ENCODE measurements around the gene SAP25. TPM values are rescaled to one million over a fixed set of nuclear protein-coding genes. Genes with fewer than 3 reads are reported as not detected.

The SAP25 gene
- total and polyA plus RNA-seq, 2 of the 4 experiments (the other 2 are of a cell fraction) = 1.8 TPM; not detected in 1

DNA sequence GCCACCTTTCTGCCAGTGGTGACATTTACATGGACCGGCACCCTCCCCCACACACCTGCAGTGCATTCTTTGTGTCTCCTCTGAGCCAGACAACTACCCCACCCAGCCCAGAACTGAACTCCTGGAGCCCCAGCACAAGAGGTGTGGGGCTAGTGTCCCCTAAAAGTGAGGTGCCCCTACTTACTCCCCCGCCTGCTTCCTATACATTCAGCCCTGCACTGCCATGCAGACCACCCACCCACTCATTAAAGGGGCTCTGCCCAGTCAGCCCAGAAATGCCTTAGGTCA, 1.9 kb downstream of the SAP25 start:
- DNase-seq (no peak), ATAC-seq (ENCODE audit: low read depth) (no peak)
- intact Hi-C loops (cut with micrococcal nuclease) (no loop called here), dilution Hi-C loops (cut with HindIII; ENCODE audit: low sequenced_read_pairs, unreplicated experiment) (no loop called here), in situ Hi-C loops (cut with MboI; ENCODE audit: low sequenced_read_pairs) (no loop called here)
- Histone ChIP-seq H3K18ac (ENCODE audit: low read depth, low read length) (no peak overlapping the region), H3K4me1 (ENCODE audit: control insufficient read depth, insufficient read depth, low read length) (peaks cover 2% of the 10 kb centered on the region; the same call in 1 of the 2 replicates), H3K27ac (ENCODE audit: insufficient read depth, low read length) (no peak overlapping the region), H3K4me2 (ENCODE audit: low read depth, low read length) (no peak overlapping the region), H3K23ac (ENCODE audit: low read depth, low read length) (no peak overlapping the region), H3K27me3 (ENCODE audit: control insufficient read depth, insufficient read depth, low read length) (peaks cover 3% of the 10 kb centered on the region; the same call in 1 of the 2 replicates), H3K79me1 (ENCODE audit: low read depth in 1 of 2, low read length in 2 of 2) (0 out of 4 replicates have a peak, but pooled peaks cover 0 to 3% of the 10 kb centered on the region in 2 experiments), H2AK5ac (ENCODE audit: low read depth, low read length) (no peak overlapping the region), H3K4ac (ENCODE audit: low read depth, low read length) (no peak overlapping the region), H2AK9ac (replicated peaks; ENCODE audit: low read depth, low read length, poor library complexity) (no peak overlapping the region), H3K9me3 (ENCODE audit: control insufficient read depth, insufficient read depth, low read length) (no peaks in the 10 kb centered on the region), H4K8ac (ENCODE audit: low read depth in 2 of 2, low read length in 2 of 2) (no peak overlapping the region), H3K14ac (replicated peaks; ENCODE audit: low read depth, low read length) (no peak overlapping the region), H2BK5ac (ENCODE audit: low read depth, low read length, poor library complexity, severe bottlenecking) (no peak overlapping the region), H4K5ac (ENCODE audit: low read depth, low read length) (no peak overlapping the region), H2BK120ac (ENCODE audit: low read depth, low read length) (no peak overlapping the region), H4K91ac (ENCODE audit: insufficient read depth, low read depth, low read length) (no peak overlapping the region), H3K36me3 (ENCODE audit: control insufficient read depth, insufficient read depth, low read length) (peaks cover 25% of the 10 kb centered on the region), H2AFZ (replicated peaks; ENCODE audit: low read length, poor library complexity) (no peak overlapping the region), H2BK15ac (ENCODE audit: low read depth, low read length) (no peak overlapping the region), H4K20me1 (ENCODE audit: insufficient read depth, low read length) (no peaks in the 10 kb centered on the region), H3K9ac (ENCODE audit: low read depth, low read length) (no peak overlapping the region), H3K9me1 (ENCODE audit: insufficient read depth, low read length) (peaks cover 4% of the 10 kb centered on the region; the same call in 1 of the 2 replicates), H3K4me3 (ENCODE audit: insufficient read depth, low read depth, low read length) (no peak overlapping the region), H2BK20ac (ENCODE audit: low read depth, low read length) (no peak overlapping the region), H3K56ac (ENCODE audit: extremely low read depth, insufficient read depth, low read length) (no peak overlapping the region)
- TF ChIP-seq, protein P1, sequence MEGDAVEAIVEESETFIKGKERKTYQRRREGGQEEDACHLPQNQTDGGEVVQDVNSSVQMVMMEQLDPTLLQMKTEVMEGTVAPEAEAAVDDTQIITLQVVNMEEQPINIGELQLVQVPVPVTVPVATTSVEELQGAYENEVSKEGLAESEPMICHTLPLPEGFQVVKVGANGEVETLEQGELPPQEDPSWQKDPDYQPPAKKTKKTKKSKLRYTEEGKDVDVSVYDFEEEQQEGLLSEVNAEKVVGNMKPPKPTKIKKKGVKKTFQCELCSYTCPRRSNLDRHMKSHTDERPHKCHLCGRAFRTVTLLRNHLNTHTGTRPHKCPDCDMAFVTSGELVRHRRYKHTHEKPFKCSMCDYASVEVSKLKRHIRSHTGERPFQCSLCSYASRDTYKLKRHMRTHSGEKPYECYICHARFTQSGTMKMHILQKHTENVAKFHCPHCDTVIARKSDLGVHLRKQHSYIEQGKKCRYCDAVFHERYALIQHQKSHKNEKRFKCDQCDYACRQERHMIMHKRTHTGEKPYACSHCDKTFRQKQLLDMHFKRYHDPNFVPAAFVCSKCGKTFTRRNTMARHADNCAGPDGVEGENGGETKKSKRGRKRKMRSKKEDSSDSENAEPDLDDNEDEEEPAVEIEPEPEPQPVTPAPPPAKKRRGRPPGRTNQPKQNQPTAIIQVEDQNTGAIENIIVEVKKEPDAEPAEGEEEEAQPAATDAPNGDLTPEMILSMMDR (conservative IDR thresholded peaks at IDR 0.05; ENCODE audit: low read depth, low read length) = no peak
- no peak for TF ChIP-seq NFE2L2 (IDR thresholded peaks at IDR 0.05; ENCODE audit: low read depth, low read length)
- no peak for TF ChIP-seq RCOR1 (IDR thresholded peaks at IDR 0.05; ENCODE audit: insufficient replicate concordance, low read length)
- no peak for TF ChIP-seq CEBPB (IDR thresholded peaks at IDR 0.05; ENCODE audit: low read depth, low read length)
- TF ChIP-seq MXI1 (IDR thresholded peaks at IDR 0.05; ENCODE audit: borderline replicate concordance, low read depth, low read length) = no peak
- no peak for TF ChIP-seq SMC3 (IDR thresholded peaks at IDR 0.05; ENCODE audit: low read depth, low read length)
- no CpG with 5 or more reads among the region's 2 CpGs for WGBS, 2 experiments (ENCODE audit: extremely low coverage in 2 of 2, insufficient read length in 1 of 2)
- ChIA-PET CTCF (no interaction called here), POLR2A (ENCODE audit: unreplicated experiment) (no interaction called here)
- no TSS peak for BruUV-seq (replicated peaks)
